Type B pancreatic cell (in vitro differentiated cells): ENCODE results near the gene NAA11. TPM values are rescaled to one million over a fixed set of nuclear protein-coding genes. Genes with fewer than 3 reads are reported as not detected.

ENCODE experiments used
- DNase-seq: peaks from one replicate; pipeline ENCODE4 v3.0.0; 2021; ENCODE audit warnings: mixed read lengths; ENCODE audit not compliant: unreplicated experiment; ENCODE audit errors: extremely low spot score
- H3K27ac Mint-ChIP-seq: 2 replicates; pipeline ENCODE4 v1.8.0; 2021; ENCODE audit warnings: mild to moderate bottlenecking, mixed read lengths
- H3K27me3 Mint-ChIP-seq: 2 replicates; pipeline ENCODE4 v1.8.0; 2021; ENCODE audit warnings: mixed read lengths
- H3K36me3 Mint-ChIP-seq: 2 replicates; pipeline ENCODE4 v1.8.0; 2021; ENCODE audit warnings: mixed read lengths
- H3K4me1 Mint-ChIP-seq: one replicate; pipeline ENCODE4 v1.8.0; 2021; ENCODE audit warnings: mixed read lengths; ENCODE audit not compliant: unreplicated experiment
- H3K4me3 Mint-ChIP-seq: 2 replicates; pipeline ENCODE4 v1.8.0; 2021; ENCODE audit warnings: mild to moderate bottlenecking, mixed read lengths
- H3K9me3 Mint-ChIP-seq: 2 replicates; pipeline ENCODE4 v1.8.0; 2021; ENCODE audit warnings: mixed read lengths
- total RNA-seq: library from RNA; stranded (reverse); gene quantifications from 2 replicates; pipeline ENCODE4 v1.2.1, GENCODE V29; 2021; ENCODE audit warnings: low replicate concordance
- TF ChIP-seq, protein P1 (sequence below): fragments of 200-600 bp; sonication (generic); conservative IDR thresholded peaks from 2 replicates; pipeline ENCODE4 v1.5.0; 2021; ENCODE audit warnings: antibody characterized with exemption, mild to moderate bottlenecking

The NAA11 gene
- total RNA-seq, 1 donor from 2014 or later: not detected

DNA sequence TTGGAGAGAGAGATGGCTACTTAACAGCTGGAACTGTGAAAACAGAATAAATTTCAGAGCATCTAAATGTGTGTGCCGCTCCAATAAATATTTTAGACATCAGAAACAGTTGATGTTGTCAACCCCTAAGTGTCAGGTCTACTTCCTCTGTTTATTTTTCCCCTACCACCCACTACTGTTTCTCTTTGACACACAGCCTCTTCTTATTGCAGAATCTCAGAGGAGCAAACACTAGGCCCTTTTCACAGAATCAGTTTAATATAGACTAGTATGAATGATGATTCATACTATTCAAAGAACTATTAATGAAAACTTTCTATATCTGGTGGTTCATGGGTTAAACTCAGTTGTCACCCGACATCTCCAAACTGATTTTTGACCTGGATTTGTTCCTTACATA is 33.9 kb downstream of the NAA11 start:
- TF ChIP-seq, protein P1, sequence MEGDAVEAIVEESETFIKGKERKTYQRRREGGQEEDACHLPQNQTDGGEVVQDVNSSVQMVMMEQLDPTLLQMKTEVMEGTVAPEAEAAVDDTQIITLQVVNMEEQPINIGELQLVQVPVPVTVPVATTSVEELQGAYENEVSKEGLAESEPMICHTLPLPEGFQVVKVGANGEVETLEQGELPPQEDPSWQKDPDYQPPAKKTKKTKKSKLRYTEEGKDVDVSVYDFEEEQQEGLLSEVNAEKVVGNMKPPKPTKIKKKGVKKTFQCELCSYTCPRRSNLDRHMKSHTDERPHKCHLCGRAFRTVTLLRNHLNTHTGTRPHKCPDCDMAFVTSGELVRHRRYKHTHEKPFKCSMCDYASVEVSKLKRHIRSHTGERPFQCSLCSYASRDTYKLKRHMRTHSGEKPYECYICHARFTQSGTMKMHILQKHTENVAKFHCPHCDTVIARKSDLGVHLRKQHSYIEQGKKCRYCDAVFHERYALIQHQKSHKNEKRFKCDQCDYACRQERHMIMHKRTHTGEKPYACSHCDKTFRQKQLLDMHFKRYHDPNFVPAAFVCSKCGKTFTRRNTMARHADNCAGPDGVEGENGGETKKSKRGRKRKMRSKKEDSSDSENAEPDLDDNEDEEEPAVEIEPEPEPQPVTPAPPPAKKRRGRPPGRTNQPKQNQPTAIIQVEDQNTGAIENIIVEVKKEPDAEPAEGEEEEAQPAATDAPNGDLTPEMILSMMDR: no peak
- Mint-ChIP-seq H3K9me3 (no peaks in the 10 kb centered on the region), H3K4me1 (peaks cover 11% of the 10 kb centered on the region), H3K36me3 (no peaks in the 10 kb centered on the region), H3K4me3 (no peak overlapping the region), H3K27ac (no peak overlapping the region), H3K27me3 (no peaks in the 10 kb centered on the region)
- no peak for DNase-seq

DNA sequence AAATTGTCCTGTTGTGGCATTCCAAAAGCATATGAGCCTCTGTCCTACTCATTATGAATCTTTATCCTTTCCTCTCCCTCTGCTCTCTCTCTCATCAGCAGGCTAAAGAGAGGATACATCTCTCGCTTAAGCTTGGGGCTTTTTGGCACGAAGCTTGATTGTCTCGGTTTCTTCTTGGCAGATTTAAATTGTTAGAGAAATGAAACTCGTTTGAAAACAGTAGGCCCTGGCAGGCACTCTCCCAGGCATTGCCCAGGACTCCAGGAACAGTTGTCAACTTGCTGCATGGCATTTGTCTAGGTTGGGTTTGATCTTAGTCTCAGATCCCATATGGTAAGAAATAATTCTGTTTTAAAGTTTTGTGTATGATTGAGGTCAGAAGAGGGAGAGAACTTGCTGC is 35.5 kb downstream of the NAA11 start:
- H3K4me1 Mint-ChIP-seq: peaks cover 13% of the 10 kb centered on the region
- no peak overlapping the region for H3K27ac Mint-ChIP-seq
- no peak for DNase-seq
- H3K4me3 Mint-ChIP-seq: no peak overlapping the region
- no peaks in the 10 kb centered on the region for H3K9me3 Mint-ChIP-seq
- TF ChIP-seq, protein P1: no peak
- no peaks in the 10 kb centered on the region for H3K36me3 Mint-ChIP-seq
- H3K27me3 Mint-ChIP-seq: no peaks in the 10 kb centered on the region

DNA sequence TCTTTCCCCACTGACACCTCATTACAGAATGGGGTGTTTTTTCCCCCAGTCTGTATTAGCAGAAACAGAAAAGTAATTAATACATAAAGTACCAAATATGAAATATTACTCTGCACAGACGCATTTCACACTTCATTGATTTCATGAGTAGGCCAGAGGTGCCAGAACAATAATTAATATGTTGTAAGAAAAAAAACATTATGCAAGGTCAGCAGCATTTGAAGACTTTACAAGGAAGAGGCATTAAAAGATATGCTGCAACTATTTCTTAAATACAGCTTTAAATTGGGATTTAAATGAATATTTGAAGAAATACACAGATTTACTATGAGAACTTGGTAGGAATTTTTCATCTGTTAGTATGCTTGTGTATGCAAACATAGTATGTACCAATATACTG is 37.7 kb downstream of the NAA11 start:
- no peaks in the 10 kb centered on the region for H3K27me3 Mint-ChIP-seq
- no peaks in the 10 kb centered on the region for H3K9me3 Mint-ChIP-seq
- no peak overlapping the region for H3K4me3 Mint-ChIP-seq
- no peak for DNase-seq
- peaks cover 13% of the 10 kb centered on the region for H3K4me1 Mint-ChIP-seq
- TF ChIP-seq, protein P1: no peak
- H3K36me3 Mint-ChIP-seq: no peaks in the 10 kb centered on the region
- no peak overlapping the region for H3K27ac Mint-ChIP-seq

DNA sequence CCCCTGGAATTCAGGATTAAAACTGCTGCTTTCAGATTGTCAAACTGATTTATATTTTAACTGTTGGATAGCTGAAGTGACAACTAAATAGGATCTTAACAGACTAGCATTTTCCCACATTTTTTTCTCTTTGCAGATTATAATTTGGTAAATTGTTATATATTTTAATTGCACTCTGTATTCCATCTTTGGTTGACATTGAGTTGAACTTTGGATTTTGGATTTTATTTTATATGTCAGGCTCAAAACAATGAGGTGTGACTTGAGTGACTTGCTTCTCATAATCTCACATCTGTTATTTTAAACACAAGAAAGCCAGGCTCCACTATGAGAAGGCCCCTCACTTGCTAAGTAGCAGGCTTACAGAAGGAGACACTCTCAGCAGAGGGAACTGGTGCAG is 38.1 kb downstream of the NAA11 start:
- Mint-ChIP-seq H3K9me3 (no peaks in the 10 kb centered on the region), H3K36me3 (no peaks in the 10 kb centered on the region), H3K4me1 (peaks cover 13% of the 10 kb centered on the region), H3K4me3 (no peak overlapping the region), H3K27me3 (no peaks in the 10 kb centered on the region), H3K27ac (no peak overlapping the region)
- TF ChIP-seq, protein P1: no peak
- no peak for DNase-seq

DNA sequence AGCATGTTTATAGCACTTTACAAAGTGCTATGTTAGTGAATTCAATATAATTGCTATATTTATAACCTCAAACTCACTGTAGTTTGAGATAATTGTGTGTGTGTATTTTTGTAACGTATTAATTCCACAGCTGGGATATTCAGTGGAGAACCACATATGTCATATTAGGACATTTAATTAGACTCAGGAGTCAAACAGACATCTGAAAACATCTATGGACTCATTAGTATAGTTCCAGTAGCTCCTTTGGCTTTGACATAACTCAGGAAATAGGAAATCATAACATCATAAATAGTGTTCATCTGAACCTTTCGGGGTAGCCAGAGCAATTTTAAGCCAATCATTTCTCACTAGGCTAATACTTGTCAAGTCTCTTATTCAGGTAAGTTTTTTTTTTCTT is 38.8 kb downstream of the NAA11 start:
- DNase-seq: no peak
- TF ChIP-seq, protein P1: no peak
- no peak overlapping the region for H3K27ac Mint-ChIP-seq
- no peaks in the 10 kb centered on the region for H3K27me3 Mint-ChIP-seq
- peaks cover 13% of the 10 kb centered on the region for H3K4me1 Mint-ChIP-seq
- no peaks in the 10 kb centered on the region for H3K36me3 Mint-ChIP-seq
- no peak overlapping the region for H3K4me3 Mint-ChIP-seq
- no peaks in the 10 kb centered on the region for H3K9me3 Mint-ChIP-seq
